ENCODE measurements around the gene KIRREL1.

Gene KIRREL1

DNA sequence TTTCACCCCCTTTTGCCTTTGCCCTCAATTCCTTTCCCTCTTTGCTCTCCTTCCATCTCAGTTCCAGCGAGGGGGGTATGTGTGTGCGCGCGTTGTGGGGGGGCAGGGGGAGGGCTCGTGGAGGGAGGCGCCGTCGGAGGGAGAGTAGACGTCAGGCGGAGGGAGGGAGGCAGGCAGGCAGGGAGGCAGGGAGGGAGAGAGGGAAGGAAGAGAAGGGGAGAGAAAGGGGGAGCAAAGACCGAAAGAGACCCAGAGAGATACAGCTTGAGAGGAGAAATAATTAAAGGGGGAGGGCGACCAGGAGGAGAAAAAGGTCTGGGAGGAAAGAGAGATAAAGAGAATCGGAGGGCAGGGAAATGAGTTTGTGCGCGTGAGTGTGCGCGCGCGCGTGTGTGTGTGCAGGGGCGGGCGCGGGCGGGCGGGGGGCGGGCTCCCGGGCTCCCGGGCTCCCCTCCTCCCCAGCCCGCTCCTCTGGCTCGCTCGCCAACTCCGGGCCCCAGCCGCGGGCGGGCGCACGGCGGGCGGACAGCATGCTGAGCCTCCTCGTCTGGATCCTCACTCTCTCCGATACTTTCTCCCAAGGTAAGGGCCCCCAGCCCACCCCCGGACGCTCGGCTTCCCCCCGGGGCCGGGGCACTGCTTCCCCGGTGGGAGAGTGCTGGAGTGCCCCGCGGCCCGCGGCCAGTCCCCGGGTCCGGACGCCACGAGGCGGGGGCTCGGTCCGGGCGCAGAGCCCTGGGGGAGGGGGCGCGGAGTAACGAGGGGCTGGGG, at the start of gene KIRREL1:
KIRREL1 (plus strand) TSS at position 499 of the 771 bp plus-strand sequence; CDS start at position 531, 32 bp downstream.
- in situ Hi-C loops (cut with MboI; ENCODE audit: low sequenced_read_pairs): no loop called here

DNA sequence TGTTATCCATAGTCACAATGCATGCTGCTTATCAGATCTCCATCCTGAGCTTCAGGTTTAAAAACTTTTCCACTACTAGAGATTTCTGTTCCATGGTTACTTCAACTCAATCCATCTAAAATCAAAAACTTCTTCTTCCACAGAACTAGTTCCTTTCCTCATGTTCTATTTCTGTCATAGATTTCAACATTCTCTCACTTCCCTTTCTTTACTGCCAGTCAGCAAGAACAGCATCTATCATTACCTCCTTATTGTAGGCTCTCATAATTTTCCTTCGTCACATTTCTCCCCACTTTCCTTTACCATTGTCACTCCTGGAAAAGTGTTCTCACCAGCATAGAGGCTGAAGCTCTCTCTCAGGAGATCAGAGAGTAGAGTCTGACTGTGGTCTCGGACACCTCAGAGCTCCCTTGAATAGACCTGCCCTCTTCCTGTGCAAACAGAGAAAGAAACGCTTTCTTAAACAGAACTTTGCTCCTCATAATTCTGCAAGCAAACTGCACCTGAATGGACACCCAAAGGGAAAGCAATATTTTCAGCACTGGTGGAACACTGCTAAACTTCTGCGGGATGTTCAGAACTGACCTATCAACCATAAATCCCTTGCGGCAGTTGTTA, 48.7 kb upstream of the KIRREL1 start:
- in situ Hi-C loops (cut with MboI; ENCODE audit: low sequenced_read_pairs): loop anchor here (25.0 kb wide), 1 partner anchor 357 kb away; the partner anchor contains the start of gene FCRL4

DNA sequence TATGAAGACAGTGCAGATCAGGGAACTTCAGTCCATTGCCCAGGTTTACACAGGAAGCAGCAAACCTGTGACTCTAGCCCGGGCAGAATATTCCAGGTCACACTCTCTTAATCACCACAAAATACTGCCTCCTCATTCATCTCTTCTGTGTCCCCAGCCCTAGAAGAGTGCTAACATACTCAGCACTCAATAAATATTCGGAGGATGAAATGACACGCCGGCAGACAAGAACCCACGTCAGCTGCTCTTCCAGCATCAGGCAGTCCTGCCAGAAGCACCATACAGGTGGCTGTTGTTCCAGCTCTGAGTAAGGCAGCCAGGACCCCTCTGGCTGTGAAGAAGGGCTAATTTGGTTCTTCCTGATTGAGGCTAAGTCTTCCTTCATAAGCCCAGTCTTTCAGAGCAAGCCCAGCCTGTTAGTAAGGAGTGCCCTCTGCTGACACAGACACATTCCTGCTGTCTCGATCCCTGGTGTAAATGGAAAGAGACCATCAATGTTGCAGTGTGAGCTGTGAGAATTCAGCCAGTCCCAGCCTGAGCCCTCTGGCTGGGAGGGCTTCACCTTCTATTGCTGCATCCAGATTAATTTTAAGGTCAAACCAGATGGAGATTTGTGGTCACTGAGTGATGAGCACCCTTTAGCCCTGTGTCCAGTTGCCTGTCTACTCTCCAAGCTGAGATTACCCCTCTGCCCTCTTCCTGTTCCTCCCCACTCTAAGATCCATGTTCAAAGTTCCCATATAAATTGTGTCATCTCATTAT, 45.0 kb upstream of the KIRREL1 start:
- in situ Hi-C loops (cut with MboI; ENCODE audit: low sequenced_read_pairs): loop anchor here (25.0 kb wide), 1 partner anchor 361 kb away; the partner anchor contains the start of gene FCRL4

DNA sequence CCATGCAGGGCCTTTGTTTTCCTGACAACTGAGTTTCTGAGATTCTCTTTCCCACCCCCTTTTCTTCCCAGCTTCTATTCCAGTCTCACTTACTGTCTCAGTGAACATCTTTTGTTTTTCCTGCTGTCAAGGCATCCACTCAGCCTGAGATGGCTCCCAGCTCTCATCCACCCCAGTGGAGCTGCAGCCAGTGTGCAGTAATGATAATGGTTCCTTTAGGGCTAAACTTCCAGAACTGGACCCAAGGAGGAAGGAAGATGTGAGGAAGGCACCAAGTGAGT, 44.4 kb upstream of the KIRREL1 start:
- in situ Hi-C loops (cut with MboI; ENCODE audit: low sequenced_read_pairs): loop anchor here (25.0 kb wide), 1 partner anchor 362 kb away; the partner anchor contains the start of gene FCRL4

DNA sequence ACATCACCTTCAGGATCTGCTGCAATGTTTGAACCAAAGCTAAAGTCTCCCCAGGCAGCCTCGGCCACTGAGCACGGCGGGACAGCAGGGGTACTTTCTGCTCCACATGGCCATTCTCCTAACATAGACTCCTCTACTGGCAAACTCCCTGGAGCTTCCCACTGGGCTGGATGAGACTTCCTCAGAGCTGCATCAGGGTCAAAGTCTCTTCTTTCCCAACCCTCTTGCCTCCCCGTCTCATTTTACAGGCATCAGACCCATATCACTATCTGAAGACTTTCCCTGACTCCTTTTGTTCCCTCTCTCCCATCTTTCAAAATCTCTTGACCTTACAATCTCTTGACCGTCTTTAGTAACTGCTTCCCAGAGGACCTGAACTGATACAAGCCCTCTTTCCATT, 42.2 kb upstream of the KIRREL1 start:
- in situ Hi-C loops (cut with MboI; ENCODE audit: low sequenced_read_pairs): no loop called here

DNA sequence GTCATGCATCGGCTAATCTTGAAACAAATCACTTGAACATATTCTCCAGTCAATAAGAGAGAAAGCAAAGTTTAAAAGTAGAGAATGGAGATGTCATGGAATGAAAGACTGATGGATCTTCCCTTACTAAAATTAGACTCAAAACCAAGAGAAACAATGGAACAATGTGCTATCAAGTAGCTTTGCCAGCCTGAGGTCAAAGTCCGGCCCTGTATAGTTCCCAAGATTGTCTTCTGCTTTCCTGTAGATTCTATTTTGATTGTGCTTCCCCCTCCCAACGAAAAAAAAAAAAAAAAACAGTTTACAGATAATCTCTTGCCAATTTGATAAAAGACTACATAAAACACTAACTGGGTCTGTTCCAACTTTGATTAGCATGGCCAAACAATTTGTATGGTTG, 40.8 kb upstream of the KIRREL1 start:
- in situ Hi-C loops (cut with MboI; ENCODE audit: low sequenced_read_pairs): no loop called here

DNA sequence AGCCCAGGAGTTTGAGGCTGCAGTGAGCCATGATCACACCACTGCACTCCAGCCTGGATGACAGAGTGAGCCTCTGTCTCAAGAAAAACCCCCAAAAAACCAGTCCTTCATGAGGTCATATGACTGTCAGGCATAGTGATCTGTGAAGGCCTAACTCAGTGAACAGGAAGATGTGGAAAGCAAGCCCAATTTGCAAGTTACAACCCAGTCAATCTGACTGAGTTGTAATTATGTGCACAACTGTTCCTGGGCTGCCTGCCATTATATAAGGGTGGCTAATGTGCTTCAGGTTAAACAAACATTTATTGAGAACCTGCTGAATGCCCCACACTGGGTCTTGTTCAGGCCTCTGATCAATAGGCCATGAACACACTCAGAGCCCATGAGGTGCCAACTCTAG, 38.2 kb upstream of the KIRREL1 start:
- in situ Hi-C loops (cut with MboI; ENCODE audit: low sequenced_read_pairs): no loop called here

DNA sequence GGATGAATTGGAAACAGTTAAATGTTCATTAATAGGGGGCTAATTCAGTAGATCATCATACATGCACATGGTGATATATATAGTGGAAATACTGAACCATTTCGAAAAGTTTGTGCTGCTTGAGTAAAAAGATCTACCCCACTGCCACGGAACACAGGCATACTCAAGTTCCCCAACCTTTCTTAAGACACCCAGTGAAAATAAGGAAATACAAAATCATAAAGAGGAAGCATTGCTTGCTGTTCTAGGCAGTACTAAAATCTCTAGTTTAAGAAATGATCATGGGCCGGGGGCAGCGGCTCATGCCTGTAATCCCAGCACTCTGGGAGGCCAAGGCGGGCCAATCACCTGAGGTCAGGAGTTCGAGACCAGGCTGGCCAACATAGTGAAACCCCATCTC, 37.6 kb upstream of the KIRREL1 start:
- in situ Hi-C loops (cut with MboI; ENCODE audit: low sequenced_read_pairs): no loop called here

DNA sequence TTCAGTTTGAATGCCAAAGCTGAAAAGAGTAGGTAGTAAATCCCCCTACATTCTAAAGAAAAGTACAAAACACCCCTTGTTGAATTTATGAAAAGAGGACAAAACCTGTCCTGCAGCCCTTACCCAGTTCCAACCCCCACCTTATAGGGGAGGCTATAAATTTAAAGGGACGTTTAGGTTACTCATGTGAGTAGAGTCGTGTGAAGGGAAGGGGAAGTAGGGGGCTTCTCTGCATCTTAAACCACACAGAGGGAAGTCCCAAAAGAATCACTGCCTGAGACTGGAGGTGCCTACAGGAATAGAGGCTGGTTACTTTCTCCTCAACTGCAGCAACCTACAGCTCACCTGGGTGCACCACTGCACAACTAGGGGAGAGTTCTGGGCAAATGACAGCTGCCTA, 36.7 kb upstream of the KIRREL1 start:
- in situ Hi-C loops (cut with MboI; ENCODE audit: low sequenced_read_pairs): no loop called here

DNA sequence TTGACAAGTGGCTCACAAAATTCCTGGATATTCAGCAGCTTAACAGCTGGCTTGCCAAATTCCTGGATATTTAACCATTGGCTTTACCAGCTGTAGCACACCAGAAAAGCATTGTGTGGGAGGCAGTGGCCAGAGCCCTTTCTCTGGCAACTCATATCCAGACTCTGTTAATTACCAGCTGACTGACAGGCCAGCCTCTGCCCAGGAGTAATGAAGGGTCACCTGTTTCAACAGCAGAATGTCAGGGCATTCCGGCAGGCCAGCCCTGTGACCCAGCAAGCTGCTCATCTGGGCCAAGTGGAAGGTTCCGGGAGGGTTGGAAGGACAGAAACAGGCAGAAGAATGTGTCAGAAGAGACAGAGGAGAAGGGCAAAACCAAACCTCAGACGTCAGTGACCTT, 35.2 kb upstream of the KIRREL1 start:
- in situ Hi-C loops (cut with MboI; ENCODE audit: low sequenced_read_pairs): no loop called here

DNA sequence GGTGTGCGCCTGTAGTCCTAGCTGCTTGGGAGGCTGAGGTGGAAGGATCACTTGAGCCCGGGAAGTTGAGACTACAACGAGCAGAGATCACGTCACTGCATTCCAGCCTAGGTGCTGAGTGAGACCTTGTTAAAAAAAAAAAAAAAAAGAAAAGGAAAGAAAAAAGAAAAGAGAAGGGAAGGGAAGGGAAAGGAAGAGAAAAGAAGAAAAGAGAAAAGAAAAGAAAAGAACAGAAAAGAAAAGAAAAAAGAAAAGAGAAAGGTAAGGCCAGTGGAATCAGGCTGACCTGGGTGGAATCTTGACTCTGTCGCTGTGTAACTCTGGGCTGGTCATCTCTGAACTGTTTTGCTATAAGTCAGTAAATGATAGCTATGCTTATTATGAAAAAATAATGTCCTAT, 33.7 kb upstream of the KIRREL1 start:
- in situ Hi-C loops (cut with MboI; ENCODE audit: low sequenced_read_pairs): no loop called here

DNA sequence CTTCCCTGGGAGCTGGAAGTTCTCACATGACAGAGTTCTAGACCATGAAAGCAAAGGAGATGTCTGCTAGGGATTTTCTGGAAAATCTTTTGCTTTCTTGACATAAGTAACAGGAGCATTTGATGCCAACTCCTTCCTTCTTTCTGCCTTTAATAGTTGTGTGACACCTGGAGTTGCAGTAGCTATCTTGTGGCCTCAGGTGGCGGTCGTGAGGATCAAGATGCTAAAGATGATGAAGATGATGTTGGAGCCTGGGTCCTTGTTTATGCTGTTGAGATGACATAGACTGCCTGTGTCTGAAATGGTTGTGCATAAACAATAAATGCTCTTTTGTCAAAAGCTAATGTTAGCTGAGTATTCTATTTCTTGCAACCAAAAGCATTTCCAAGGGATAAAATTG, 32.7 kb upstream of the KIRREL1 start:
- in situ Hi-C loops (cut with MboI; ENCODE audit: low sequenced_read_pairs): no loop called here

DNA sequence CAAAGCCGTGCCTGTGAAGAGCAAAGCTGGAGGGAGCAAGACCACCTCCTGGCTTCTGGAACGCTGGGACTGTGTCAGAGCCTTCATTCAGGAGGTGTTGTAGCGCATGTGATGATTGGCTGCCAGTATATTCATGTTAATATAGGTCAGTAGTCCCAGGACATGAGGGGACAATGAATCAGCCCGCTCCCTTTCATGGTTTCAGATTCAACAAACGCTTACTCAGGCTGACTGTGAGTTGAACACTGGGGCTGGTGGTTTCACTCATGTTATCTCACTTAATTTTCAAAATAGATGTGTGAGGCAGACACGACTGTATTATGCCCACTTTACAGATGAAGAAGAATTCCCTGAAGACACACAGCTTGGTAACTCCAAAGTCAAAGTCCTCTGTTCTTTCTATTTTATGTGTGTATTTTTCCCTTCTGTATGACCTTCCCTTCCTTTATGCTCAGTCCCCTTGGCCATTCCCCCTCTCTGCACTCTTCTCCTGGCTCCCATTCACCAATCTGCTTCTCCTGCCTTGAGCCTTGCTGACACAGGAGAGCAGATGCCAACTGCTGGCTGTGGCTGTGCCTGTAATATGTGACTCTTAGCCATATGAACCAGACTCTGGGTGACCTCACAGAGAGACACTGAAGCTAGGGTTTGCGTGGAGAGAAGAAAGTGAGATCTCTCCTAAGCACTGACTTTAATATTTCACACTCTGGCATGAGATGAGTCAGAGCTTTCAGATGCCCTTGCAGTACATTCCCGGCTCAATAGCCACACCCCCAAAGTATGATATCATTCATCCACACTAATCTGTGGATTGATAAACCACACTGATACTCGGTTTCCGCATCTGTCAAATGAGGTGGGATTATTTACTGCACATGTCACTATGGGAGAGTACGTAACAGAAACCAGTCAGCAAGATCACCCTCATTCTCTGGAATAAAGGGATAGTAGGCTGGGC, 31.4 kb upstream of the KIRREL1 start:
- in situ Hi-C loops (cut with MboI; ENCODE audit: low sequenced_read_pairs): no loop called here

DNA sequence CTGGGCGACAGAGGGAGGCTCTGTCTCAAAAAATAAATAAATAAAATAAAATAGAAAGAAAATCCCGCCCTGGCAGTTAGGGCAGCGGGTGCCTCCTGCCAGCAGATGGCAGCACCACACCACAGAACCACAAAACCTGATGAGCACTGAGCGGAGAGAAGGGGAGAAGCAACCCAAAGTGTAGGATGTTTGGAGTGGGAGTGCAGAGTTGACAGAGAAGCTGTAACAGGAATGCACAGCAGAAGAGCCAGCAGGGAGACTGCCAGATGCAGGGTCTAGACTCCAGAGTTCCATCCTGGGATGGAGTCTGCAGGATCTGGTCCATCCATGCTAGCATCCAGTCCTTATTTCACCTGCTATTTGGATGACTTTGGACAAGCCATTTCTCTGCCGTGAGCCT, 29.7 kb upstream of the KIRREL1 start:
- in situ Hi-C loops (cut with MboI; ENCODE audit: low sequenced_read_pairs): no loop called here

DNA sequence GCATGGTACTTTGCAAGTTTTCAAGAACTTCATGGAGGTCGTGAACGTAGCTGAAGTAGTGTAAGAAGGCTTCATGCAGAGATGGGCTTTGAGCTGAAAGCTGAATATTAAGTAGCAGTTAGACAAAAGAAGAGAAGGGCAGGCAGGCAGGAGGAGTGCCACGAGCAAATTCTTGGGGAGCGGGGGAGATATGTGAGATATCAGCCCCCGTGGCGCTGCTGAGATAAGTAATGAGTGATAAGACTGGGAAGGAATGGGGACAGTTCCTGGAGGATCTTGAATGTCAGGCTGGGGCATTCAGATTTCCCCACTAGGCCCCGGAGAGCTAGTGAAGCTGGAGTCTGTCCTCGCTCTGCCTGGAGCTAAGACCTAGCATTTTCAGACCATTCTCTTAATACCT, 27.9 kb upstream of the KIRREL1 start:
- in situ Hi-C loops (cut with MboI; ENCODE audit: low sequenced_read_pairs): no loop called here

DNA sequence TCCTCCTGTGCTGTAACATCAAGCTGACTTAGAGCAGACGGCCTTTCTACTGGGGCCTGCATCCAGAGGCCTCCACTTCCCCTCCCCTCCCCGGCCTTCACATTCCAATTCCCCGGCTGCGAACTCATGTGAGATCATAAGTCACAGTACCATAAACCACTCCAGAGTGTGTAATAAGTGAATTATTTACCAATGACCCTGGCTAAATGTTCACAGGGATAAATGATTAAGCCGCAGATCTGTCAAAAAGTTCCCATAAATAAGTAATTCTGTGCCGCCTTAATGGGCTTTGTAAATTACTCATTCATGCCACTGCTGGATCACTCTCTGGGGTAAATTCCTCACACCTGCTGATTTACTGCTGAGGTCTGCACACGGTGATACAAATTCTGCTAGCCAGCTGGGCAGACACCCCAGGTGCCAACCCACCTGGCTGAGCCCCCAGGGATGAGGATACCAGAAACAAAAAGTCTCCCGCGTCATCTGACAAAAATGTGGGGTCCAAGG, 27.4 kb upstream of the KIRREL1 start:
- in situ Hi-C loops (cut with MboI; ENCODE audit: low sequenced_read_pairs): no loop called here

DNA sequence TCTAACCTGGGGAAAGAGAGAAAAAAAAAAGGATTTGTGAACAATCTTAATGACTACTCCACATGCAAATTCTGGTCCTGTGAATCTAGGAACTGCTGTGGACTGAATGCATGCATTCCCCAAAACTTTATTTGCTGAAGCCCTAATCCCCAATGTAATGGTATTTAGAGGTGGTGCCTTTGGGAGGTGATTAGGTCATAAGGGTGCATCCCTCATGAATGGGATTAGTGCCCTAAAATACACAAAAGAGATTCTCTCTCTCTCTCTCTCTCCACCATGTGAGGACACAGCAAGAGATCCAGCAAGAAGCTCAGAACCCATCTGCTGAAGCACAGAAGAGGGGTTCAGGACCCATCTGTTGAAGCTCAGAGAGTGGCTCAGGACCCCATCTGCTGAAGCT, 26.2 kb upstream of the KIRREL1 start:
- in situ Hi-C loops (cut with MboI; ENCODE audit: low sequenced_read_pairs): no loop called here

DNA sequence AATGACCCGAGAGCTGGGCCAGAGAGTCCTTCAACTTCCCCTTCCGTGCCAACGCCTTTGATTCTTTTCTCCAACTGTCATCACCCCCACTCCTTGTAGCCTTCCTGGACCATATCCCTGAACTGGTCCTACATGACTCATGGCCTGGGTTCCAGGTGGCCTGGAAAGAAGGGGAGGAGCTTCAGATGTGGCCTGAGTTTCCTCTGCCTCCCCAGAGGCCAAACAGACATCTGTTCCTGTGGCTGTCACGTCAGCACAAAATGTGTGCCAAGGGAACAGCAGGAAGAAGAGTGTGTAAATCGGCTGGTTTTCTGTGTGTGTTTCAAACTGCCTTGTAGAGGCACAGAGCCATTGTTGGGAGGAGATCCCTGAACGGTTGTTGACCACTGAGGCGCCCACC, 24.9 kb upstream of the KIRREL1 start:
- in situ Hi-C loops (cut with MboI; ENCODE audit: low sequenced_read_pairs): no loop called here

DNA sequence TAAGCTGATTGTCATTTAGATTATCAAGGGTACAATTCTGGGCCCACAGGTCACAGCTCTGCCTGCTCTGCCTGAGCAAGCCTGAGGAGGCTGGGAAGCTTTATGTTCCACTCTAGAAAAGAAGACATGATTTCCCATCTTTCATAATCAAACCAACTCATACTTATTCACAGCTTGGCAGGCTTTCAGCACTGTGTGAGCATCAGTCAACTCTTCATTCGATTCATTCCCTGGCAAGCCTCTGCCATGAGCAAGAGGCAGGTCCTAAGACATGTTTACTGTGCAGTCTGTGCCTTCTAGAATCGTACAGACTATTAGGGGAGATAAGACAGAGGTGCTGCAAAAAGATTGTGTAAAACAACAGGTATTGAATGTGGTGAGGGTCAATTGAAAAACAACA, 24.5 kb upstream of the KIRREL1 start:
- in situ Hi-C loops (cut with MboI; ENCODE audit: low sequenced_read_pairs): no loop called here

DNA sequence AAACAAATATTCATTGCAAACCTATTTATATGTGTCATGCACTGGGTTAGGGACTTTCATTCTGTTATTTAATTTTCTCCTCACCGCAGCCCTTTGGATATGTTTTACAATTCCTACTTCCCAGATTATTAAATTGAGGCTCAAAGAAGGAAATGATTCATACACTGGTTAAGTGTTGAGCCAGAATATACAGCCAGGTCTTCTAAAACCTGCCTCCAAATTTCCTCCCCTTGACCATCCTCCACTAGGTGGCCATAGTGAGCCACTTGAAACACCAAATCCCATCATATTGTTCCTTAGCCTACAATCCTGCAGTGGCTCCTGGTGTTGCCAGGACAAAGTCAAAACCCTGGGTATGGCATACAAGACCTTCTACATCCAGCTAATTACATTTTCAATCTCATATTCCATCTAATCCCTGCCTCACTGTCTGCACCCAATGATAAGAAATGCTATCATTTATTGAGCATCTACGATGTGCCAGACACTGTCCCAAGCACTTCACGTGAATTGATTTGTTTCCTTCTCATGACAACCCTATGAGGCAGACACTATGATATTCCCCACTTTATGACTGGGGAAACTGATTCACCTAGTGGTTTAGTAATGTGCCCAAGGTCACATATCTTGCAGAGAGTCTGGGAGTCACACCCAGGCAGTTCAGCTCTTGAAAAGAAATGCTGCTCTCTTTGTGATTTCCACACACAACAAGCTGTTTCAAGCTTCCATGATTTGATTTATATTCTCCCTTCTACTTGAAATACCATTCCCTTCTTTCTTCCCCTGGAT, 23.6 kb upstream of the KIRREL1 start:
- in situ Hi-C loops (cut with MboI; ENCODE audit: low sequenced_read_pairs): no loop called here
